ENCODE measurements around the gene MS4A7. TPM values are rescaled to one million over a fixed set of nuclear protein-coding genes. Genes with fewer than 3 reads are reported as not detected.

Gene MS4A7
- total and polyA plus RNA-seq, 2 of the 4 experiments (the other 2 are of a cell fraction) = not detected

DNA sequence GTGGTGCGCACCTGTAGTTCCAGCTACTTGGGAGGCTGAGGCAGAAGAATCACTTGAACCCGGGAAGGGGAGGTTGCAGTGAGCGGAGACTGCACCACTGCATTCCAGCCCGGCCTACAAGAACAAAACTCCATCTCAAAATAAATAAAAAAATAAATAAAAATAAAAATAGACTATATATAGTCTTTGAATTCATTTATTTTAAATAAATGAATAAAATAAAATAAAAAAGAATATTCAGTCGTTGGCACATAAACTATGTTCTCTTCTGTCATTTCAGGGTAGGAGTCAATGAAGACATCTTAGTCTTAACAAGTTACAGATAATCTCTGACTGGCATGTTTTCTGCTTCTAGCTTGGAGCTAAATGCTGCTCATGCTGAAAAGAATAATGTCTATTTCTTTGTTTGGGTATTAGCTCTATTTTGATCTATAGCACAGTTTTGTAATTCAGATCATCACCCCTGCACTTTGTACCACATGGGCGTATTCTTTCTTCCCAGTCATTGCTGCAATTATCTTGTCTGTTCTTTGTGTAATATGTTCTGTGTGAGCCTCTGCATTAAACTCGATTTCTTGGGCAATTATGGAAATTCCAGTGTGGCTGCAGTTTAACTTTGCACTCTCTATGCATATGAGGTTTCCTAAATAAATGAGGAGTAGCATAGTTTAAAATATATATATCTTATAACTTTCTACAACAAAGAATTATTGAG is 16.5 kb downstream of the MS4A7 start:
- Histone ChIP-seq H3K18ac (ENCODE audit: low read depth, low read length) (no peak overlapping the region), H3K4ac (ENCODE audit: low read depth, low read length) (no peak overlapping the region)
- dilution Hi-C loops (cut with HindIII; ENCODE audit: low sequenced_read_pairs, unreplicated experiment) = no loop called here

More for the DNA sequence above, 16.5 kb downstream of the MS4A7 start:
- no peaks in the 10 kb centered on the region for H3K4me1 ChIP-seq (ENCODE audit: control insufficient read depth, insufficient read depth, low read length)
- peaks cover 2% of the 10 kb centered on the region for H3K9me3 ChIP-seq (ENCODE audit: control insufficient read depth, insufficient read depth, low read length)
- no peak overlapping the region for H3K4me3 ChIP-seq (ENCODE audit: insufficient read depth, low read depth, low read length)
- no peak overlapping the region for H3K4me2 ChIP-seq (ENCODE audit: low read depth, low read length)
- WGBS, 2 experiments (ENCODE audit: extremely low coverage in 2 of 2, insufficient read length in 1 of 2) = no CpG with 5 or more reads among the region's 7 CpGs
- H4K91ac ChIP-seq (ENCODE audit: insufficient read depth, low read depth, low read length) = no peak overlapping the region
- no peak overlapping the region for H3K23ac ChIP-seq (ENCODE audit: low read depth, low read length)
- no peak overlapping the region for H2BK120ac ChIP-seq (ENCODE audit: low read depth, low read length)
- H2BK15ac ChIP-seq (ENCODE audit: low read depth, low read length) = no peak overlapping the region
- POLR2A ChIA-PET (ENCODE audit: unreplicated experiment) = no interaction called here
- DNase-seq = no peak
- H3K27ac ChIP-seq (ENCODE audit: insufficient read depth, low read length) = no peak overlapping the region
- H2AK5ac ChIP-seq (ENCODE audit: low read depth, low read length) = no peak overlapping the region
- BruUV-seq (replicated peaks) = no TSS peak
- TF ChIP-seq CEBPB (IDR thresholded peaks at IDR 0.05; ENCODE audit: low read depth, low read length) = no peak
- TF ChIP-seq FOS (IDR thresholded peaks at IDR 0.05; ENCODE audit: low read depth, low read length) = no peak
- no peak for TF ChIP-seq POLR2A (IDR thresholded peaks at IDR 0.05; ENCODE audit: low read depth, low read length)
- no peak for TF ChIP-seq NFE2L2 (IDR thresholded peaks at IDR 0.05; ENCODE audit: low read depth, low read length)
- TF ChIP-seq BHLHE40 (IDR thresholded peaks at IDR 0.05; ENCODE audit: low read depth, low read length) = no peak
- TF ChIP-seq, protein P1, sequence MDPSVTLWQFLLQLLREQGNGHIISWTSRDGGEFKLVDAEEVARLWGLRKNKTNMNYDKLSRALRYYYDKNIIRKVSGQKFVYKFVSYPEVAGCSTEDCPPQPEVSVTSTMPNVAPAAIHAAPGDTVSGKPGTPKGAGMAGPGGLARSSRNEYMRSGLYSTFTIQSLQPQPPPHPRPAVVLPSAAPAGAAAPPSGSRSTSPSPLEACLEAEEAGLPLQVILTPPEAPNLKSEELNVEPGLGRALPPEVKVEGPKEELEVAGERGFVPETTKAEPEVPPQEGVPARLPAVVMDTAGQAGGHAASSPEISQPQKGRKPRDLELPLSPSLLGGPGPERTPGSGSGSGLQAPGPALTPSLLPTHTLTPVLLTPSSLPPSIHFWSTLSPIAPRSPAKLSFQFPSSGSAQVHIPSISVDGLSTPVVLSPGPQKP (IDR thresholded peaks at IDR 0.05; ENCODE audit: borderline replicate concordance, low read depth, low read length) = no peak
- no peak for TF ChIP-seq RAD21 (IDR thresholded peaks at IDR 0.05; ENCODE audit: low read length)
- TF ChIP-seq RCOR1 (IDR thresholded peaks at IDR 0.05; ENCODE audit: insufficient replicate concordance, low read length) = no peak
- H2BK20ac ChIP-seq (ENCODE audit: low read depth, low read length) = no peak overlapping the region
- H2AK9ac ChIP-seq (replicated peaks; ENCODE audit: low read depth, low read length, poor library complexity) = no peak overlapping the region
- no peak overlapping the region for H2AFZ ChIP-seq (replicated peaks; ENCODE audit: low read length, poor library complexity)
- intact Hi-C loops (cut with micrococcal nuclease) (no loop called here), in situ Hi-C loops (cut with MboI; ENCODE audit: low sequenced_read_pairs) (no loop called here)
- no peaks in the 10 kb centered on the region for H4K20me1 ChIP-seq (ENCODE audit: insufficient read depth, low read length)
- CTCF ChIA-PET = no interaction called here
- no peak overlapping the region for H3K14ac ChIP-seq (replicated peaks; ENCODE audit: low read depth, low read length)
- no peaks in the 10 kb centered on the region for H3K79me1 ChIP-seq (ENCODE audit: low read depth in 1 of 2, low read length in 2 of 2)
- no peaks in the 10 kb centered on the region for H3K36me3 ChIP-seq (ENCODE audit: control insufficient read depth, insufficient read depth, low read length)
- H3K56ac ChIP-seq (ENCODE audit: extremely low read depth, insufficient read depth, low read length) = no peak overlapping the region
- H4K8ac ChIP-seq (ENCODE audit: low read depth in 2 of 2, low read length in 2 of 2) = no peak overlapping the region
- H3K9me1 ChIP-seq (ENCODE audit: insufficient read depth, low read length) = no peaks in the 10 kb centered on the region
- no peak for ATAC-seq (ENCODE audit: low read depth)
- no peak overlapping the region for H3K9ac ChIP-seq (ENCODE audit: low read depth, low read length)
- no peak overlapping the region for H2BK5ac ChIP-seq (ENCODE audit: low read depth, low read length, poor library complexity, severe bottlenecking)
- H3K27me3 ChIP-seq (ENCODE audit: control insufficient read depth, insufficient read depth, low read length) = no peaks in the 10 kb centered on the region
- H4K5ac ChIP-seq (ENCODE audit: low read depth, low read length) = no peak overlapping the region
